Activated CD8-positive, alpha-beta memory T cell treated with anti-CD3 and anti-CD28 coated beads, Interleukin-2, amount 50 U/mL, for 24 hours (primary cell): ENCODE measurements around the gene XYLB.
"Not testable (repeated sequence)": the region's sequence is repeated elsewhere in the genome, so short reads cannot be mapped to it uniquely, and the experiment has no call there.

ENCODE experiments used
- DNase-seq: peaks from one replicate; pipeline ENCODE4 v3.0.0-alpha.2; 2020; ENCODE audit errors: extremely low read depth

XYLB gene

GRCh38 chr3:38346587-38347410, at the start of gene XYLB:
TSS of gene XYLB (plus strand) at chr3:38346785. CDS start at chr3:38346869, 84 bp downstream.
- peak; percentile 50 for DNase-seq

- DNase-seq = not testable (repeated sequence)
These were observed 49.5 kb upstream of the XYLB start for GRCh38 chr3:38297053-38297452.

- no peak for DNase-seq
These were observed 49.0 kb upstream of the XYLB start for GRCh38 chr3:38297537-38297936.

GRCh38 chr3:38297947-38298711, 48.5 kb upstream of the XYLB start:
- no peak for DNase-seq

GRCh38 chr3:38306941-38307340, 39.6 kb upstream of the XYLB start:
- DNase-seq = no peak

- no peak for DNase-seq
These were observed 39.0 kb upstream of the XYLB start for GRCh38 chr3:38307599-38307998.

GRCh38 chr3:38308456-38308855, 38.1 kb upstream of the XYLB start:
- no peak for DNase-seq

- no peak for DNase-seq
These were observed 35.1 kb upstream of the XYLB start for GRCh38 chr3:38311476-38311875.

GRCh38 chr3:38311941-38312340, 34.6 kb upstream of the XYLB start:
- no peak for DNase-seq

GRCh38 chr3:38312356-38312755, 34.2 kb upstream of the XYLB start:
- DNase-seq = no peak

GRCh38 chr3:38313263-38313662, 33.3 kb upstream of the XYLB start:
- DNase-seq = no peak

GRCh38 chr3:38313695-38314094, 32.9 kb upstream of the XYLB start:
- DNase-seq = no peak

- no peak for DNase-seq
These were observed 32.3 kb upstream of the XYLB start for GRCh38 chr3:38314112-38314763.

- DNase-seq = no peak
These were observed 31.7 kb upstream of the XYLB start for GRCh38 chr3:38314764-38315487.

- no peak for DNase-seq
These were observed 30.9 kb upstream of the XYLB start for GRCh38 chr3:38315488-38316230.

GRCh38 chr3:38316356-38317191, 30.0 kb upstream of the XYLB start:
- DNase-seq = no peak

- no peak for DNase-seq
These were observed 29.3 kb upstream of the XYLB start for GRCh38 chr3:38317192-38317759.

- DNase-seq = no peak
These were observed 27.6 kb upstream of the XYLB start for GRCh38 chr3:38318766-38319671.

- DNase-seq = not testable (repeated sequence)
These were observed 25.9 kb upstream of the XYLB start for GRCh38 chr3:38320638-38321037.
